GM18508 (cell line): ENCODE data around the gene TFEC.
"Not testable (repeated sequence)": the region's sequence is repeated elsewhere in the genome, so short reads cannot be mapped to it uniquely, and the experiment has no call there.

Source experiments
- ATAC-seq: cut with Tn5 transposase; IDR thresholded peaks from one replicate; pipeline ENCODE4 v1.9.1; 2021; ENCODE audit warnings: moderate number of reproducible peaks; ENCODE audit not compliant: insufficient read depth, unreplicated experiment

The TFEC gene

GRCh38 chr7:115937960-115938359 is 92.6 kb downstream of the TFEC start:
- no peak for ATAC-seq

GRCh38 chr7:115933471-115933870 is 97.1 kb downstream of the TFEC start:
- ATAC-seq = no peak

GRCh38 chr7:115932880-115933279 is 97.7 kb downstream of the TFEC start:
- no peak for ATAC-seq

GRCh38 chr7:115930184-115930583 is 100.4 kb downstream of the TFEC start:
- not testable (repeated sequence) for ATAC-seq

GRCh38 chr7:115929736-115930135 is 100.8 kb downstream of the TFEC start:
- ATAC-seq = not testable (repeated sequence)

- ATAC-seq = no peak
Observed at GRCh38 chr7:115924411-115924810, 106.2 kb downstream of the TFEC start.

- ATAC-seq = no peak
Observed at GRCh38 chr7:115920367-115920766, 110.2 kb downstream of the TFEC start.

GRCh38 chr7:115914951-115915350 is 115.6 kb downstream of the TFEC start:
- ATAC-seq = no peak

- no peak for ATAC-seq
Observed at GRCh38 chr7:115911465-115911864, 119.1 kb downstream of the TFEC start.

- ATAC-seq = no peak
Observed at GRCh38 chr7:115910541-115911164, 119.9 kb downstream of the TFEC start.

GRCh38 chr7:115906731-115907130 is 123.8 kb downstream of the TFEC start:
- ATAC-seq = no peak

- no peak for ATAC-seq
Observed at GRCh38 chr7:115889669-115889984, 140.9 kb downstream of the TFEC start.

GRCh38 chr7:115888981-115889668 is 141.4 kb downstream of the TFEC start:
- ATAC-seq = no peak

GRCh38 chr7:115885550-115885949 is 145.0 kb downstream of the TFEC start:
- ATAC-seq = no peak
